Pulmonary artery endothelial cell (primary cell): ENCODE measurements around the gene GATAD1. TPM values are rescaled to one million over a fixed set of nuclear protein-coding genes. Genes with fewer than 3 reads are reported as not detected.
A peak's percentile ranks its signal among the peaks of the same experiment; 100 is the strongest.
"Not testable (repeated sequence)": the region's sequence is repeated elsewhere in the genome, so short reads cannot be mapped to it uniquely, and the experiment has no call there.

ENCODE experiments used
- DNase-seq: peaks from one replicate; pipeline ENCODE4 v3.0.0-alpha.2; 2011; ENCODE audit warnings: low read depth, low spot score
- total RNA-seq: library from RNA; depleted of rRNA; stranded (reverse); fragments of >200 nt; gene quantifications from 2 replicates; pipeline ENCODE4 v1.2.3, GENCODE V29; 2014

GATAD1 gene
- total RNA-seq = 16.0 and 17.7 TPM in 2 replicates

- peak; percentile 71 for DNase-seq
Observed at GRCh38 chr7:92447345-92448204, at the start of gene GATAD1. GATAD1 (plus strand) TSS chr7:92447482; CDS start chr7:92447730, 248 bp downstream.

GRCh38 chr7:92397542-92397941 is 49.7 kb upstream of the GATAD1 start:
- DNase-seq = no peak

- DNase-seq = no peak
Observed at GRCh38 chr7:92400013-92400412, 47.3 kb upstream of the GATAD1 start.

- DNase-seq = no peak
Observed at GRCh38 chr7:92402920-92403759, 44.1 kb upstream of the GATAD1 start.

- no peak for DNase-seq
Observed at GRCh38 chr7:92403760-92404074, 43.6 kb upstream of the GATAD1 start.

- no peak for DNase-seq
Observed at GRCh38 chr7:92404170-92404614, 43.1 kb upstream of the GATAD1 start.

GRCh38 chr7:92409357-92409756 is 37.9 kb upstream of the GATAD1 start:
- no peak for DNase-seq

GRCh38 chr7:92410162-92410561 is 37.1 kb upstream of the GATAD1 start:
- not testable (repeated sequence) for DNase-seq

GRCh38 chr7:92412745-92413144 is 34.5 kb upstream of the GATAD1 start:
- DNase-seq = no peak

- DNase-seq = no peak
Observed at GRCh38 chr7:92413550-92413949, 33.7 kb upstream of the GATAD1 start.

- DNase-seq = no peak
Observed at GRCh38 chr7:92415225-92415624, 32.1 kb upstream of the GATAD1 start.

GRCh38 chr7:92417913-92418312 is 29.4 kb upstream of the GATAD1 start:
- no peak for DNase-seq

- DNase-seq = no peak
Observed at GRCh38 chr7:92421676-92422435, 25.4 kb upstream of the GATAD1 start.

- DNase-seq = no peak
Observed at GRCh38 chr7:92422926-92423325, 24.4 kb upstream of the GATAD1 start.

GRCh38 chr7:92423710-92424131 is 23.6 kb upstream of the GATAD1 start:
- no peak for DNase-seq

GRCh38 chr7:92425311-92425947 is 21.9 kb upstream of the GATAD1 start:
- no peak for DNase-seq

GRCh38 chr7:92427193-92427592 is 20.1 kb upstream of the GATAD1 start:
- DNase-seq = no peak

GRCh38 chr7:92432299-92432946 is 14.9 kb upstream of the GATAD1 start:
- no peak for DNase-seq

GRCh38 chr7:92433019-92433418 is 14.3 kb upstream of the GATAD1 start:
- DNase-seq = no peak

GRCh38 chr7:92435542-92435941 is 11.7 kb upstream of the GATAD1 start:
- no peak for DNase-seq
